ENCODE results near the gene RHOBTB1. TPM values are rescaled to one million over a fixed set of nuclear protein-coding genes. Genes with fewer than 3 reads are reported as not detected.

RHOBTB1 gene
- total and polyA plus RNA-seq, 2 donors from 2014 or later: 14.6 to 34.5 TPM

GRCh38 chr10:60952067-60952845 lies 8.3 kb upstream of the RHOBTB1 start:
- Histone ChIP-seq H3K9ac (ENCODE audit: low read length in 3 of 3) (no peak overlapping the region), H3K27ac (ENCODE audit: low read depth in 2 of 2, low read length in 2 of 2) (no peak overlapping the region), H3K4me3 (ENCODE audit: low read length in 3 of 3) (no peak overlapping the region), H3K36me3 (ENCODE audit: control insufficient read depth in 2 of 3, insufficient read depth in 3 of 3, low read length in 3 of 3) (no peaks in the 10 kb centered on the region), H3K9me3 (ENCODE audit: control insufficient read depth in 2 of 3, insufficient read depth in 1 of 3, low read length in 3 of 3) (no peaks in the 10 kb centered on the region), H3K27me3 (ENCODE audit: control insufficient read depth, insufficient read depth, low read length) (no peaks in the 10 kb centered on the region), H3K4me1 (ENCODE audit: control insufficient read depth in 2 of 3, insufficient read depth in 2 of 3, low read depth in 1 of 3, low read length in 3 of 3) (no peaks in the 10 kb centered on the region)
- TF ChIP-seq, protein P1, sequence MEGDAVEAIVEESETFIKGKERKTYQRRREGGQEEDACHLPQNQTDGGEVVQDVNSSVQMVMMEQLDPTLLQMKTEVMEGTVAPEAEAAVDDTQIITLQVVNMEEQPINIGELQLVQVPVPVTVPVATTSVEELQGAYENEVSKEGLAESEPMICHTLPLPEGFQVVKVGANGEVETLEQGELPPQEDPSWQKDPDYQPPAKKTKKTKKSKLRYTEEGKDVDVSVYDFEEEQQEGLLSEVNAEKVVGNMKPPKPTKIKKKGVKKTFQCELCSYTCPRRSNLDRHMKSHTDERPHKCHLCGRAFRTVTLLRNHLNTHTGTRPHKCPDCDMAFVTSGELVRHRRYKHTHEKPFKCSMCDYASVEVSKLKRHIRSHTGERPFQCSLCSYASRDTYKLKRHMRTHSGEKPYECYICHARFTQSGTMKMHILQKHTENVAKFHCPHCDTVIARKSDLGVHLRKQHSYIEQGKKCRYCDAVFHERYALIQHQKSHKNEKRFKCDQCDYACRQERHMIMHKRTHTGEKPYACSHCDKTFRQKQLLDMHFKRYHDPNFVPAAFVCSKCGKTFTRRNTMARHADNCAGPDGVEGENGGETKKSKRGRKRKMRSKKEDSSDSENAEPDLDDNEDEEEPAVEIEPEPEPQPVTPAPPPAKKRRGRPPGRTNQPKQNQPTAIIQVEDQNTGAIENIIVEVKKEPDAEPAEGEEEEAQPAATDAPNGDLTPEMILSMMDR (IDR thresholded peaks at IDR 0.05; ENCODE audit: borderline replicate concordance, extremely low read depth, insufficient read depth): no peak
- no peak for DNase-seq
- no peak for FAIRE-seq
- intact Hi-C loops (cut with DNase I): no loop called here

- H3K9ac ChIP-seq (ENCODE audit: low read length in 3 of 3): no peak overlapping the region
- no peaks in the 10 kb centered on the region for H3K27me3 ChIP-seq (ENCODE audit: control insufficient read depth, insufficient read depth, low read length)
- H3K4me3 ChIP-seq (ENCODE audit: low read length in 3 of 3): no peak overlapping the region
- no peaks in the 10 kb centered on the region for H3K9me3 ChIP-seq (ENCODE audit: control insufficient read depth in 2 of 3, insufficient read depth in 1 of 3, low read length in 3 of 3)
- DNase-seq (no peak), FAIRE-seq (no peak)
- H3K27ac ChIP-seq (ENCODE audit: low read depth in 2 of 2, low read length in 2 of 2): no peak overlapping the region
- H3K4me1 ChIP-seq (ENCODE audit: control insufficient read depth in 2 of 3, insufficient read depth in 2 of 3, low read depth in 1 of 3, low read length in 3 of 3): no peaks in the 10 kb centered on the region
- intact Hi-C loops (cut with DNase I): no loop called here
- TF ChIP-seq, protein P1 (IDR thresholded peaks at IDR 0.05; ENCODE audit: borderline replicate concordance, extremely low read depth, insufficient read depth): no peak
- no peaks in the 10 kb centered on the region for H3K36me3 ChIP-seq (ENCODE audit: control insufficient read depth in 2 of 3, insufficient read depth in 3 of 3, low read length in 3 of 3)
These were observed 7.3 kb upstream of the RHOBTB1 start for GRCh38 chr10:60951272-60951724.

DNA sequence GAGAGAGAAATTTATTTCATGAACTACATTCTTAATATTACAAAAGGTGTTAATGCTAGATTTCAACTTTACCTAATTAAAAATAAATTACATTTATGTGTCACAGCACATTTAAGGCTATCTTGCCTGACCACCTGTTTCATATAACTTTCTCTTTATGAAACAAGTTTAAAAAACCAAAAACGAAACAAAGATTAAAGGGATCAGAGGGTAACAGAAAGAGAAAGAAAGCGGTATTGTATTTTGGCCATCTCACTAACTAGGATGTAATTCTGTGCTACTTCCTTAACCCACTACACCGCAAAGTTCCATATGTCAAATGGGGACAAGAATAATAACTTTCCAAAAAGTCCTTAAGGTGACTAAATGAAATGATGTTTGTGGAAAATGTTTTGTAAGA lies 6.3 kb upstream of the RHOBTB1 start:
- intact Hi-C loops (cut with DNase I): no loop called here

More for the DNA sequence above, 6.3 kb upstream of the RHOBTB1 start:
- no peaks in the 10 kb centered on the region for H3K9me3 ChIP-seq (ENCODE audit: control insufficient read depth in 2 of 3, insufficient read depth in 1 of 3, low read length in 3 of 3)
- H3K27me3 ChIP-seq (ENCODE audit: control insufficient read depth, insufficient read depth, low read length): no peaks in the 10 kb centered on the region
- no peak overlapping the region for H3K27ac ChIP-seq (ENCODE audit: low read depth in 2 of 2, low read length in 2 of 2)
- H3K36me3 ChIP-seq (ENCODE audit: control insufficient read depth in 2 of 3, insufficient read depth in 3 of 3, low read length in 3 of 3): no peaks in the 10 kb centered on the region
- TF ChIP-seq, protein P1 (IDR thresholded peaks at IDR 0.05; ENCODE audit: borderline replicate concordance, extremely low read depth, insufficient read depth): no peak
- no peak overlapping the region for H3K4me3 ChIP-seq (ENCODE audit: low read length in 3 of 3)
- H3K9ac ChIP-seq (ENCODE audit: low read length in 3 of 3): no peak overlapping the region
- no peaks in the 10 kb centered on the region for H3K4me1 ChIP-seq (ENCODE audit: control insufficient read depth in 2 of 3, insufficient read depth in 2 of 3, low read depth in 1 of 3, low read length in 3 of 3)
- FAIRE-seq (no peak), DNase-seq (no peak)

Data from kidney (tissue), 14 donors.